NK-92 treated with Interleukin-12 subunit alpha and Interleukin-12 subunit beta, amount 100 ng/mL, for 24 hours (cell line): ENCODE data around the gene ZMAT2.
"Not testable (repeated sequence)": the region's sequence is repeated elsewhere in the genome, so short reads cannot be mapped to it uniquely, and the experiment has no call there.

Experiments used
- DNase-seq: peaks from one replicate; lab custom pipeline; 2025; lab: John Stamatoyannopoulos, UW

ZMAT2 gene

DNA sequence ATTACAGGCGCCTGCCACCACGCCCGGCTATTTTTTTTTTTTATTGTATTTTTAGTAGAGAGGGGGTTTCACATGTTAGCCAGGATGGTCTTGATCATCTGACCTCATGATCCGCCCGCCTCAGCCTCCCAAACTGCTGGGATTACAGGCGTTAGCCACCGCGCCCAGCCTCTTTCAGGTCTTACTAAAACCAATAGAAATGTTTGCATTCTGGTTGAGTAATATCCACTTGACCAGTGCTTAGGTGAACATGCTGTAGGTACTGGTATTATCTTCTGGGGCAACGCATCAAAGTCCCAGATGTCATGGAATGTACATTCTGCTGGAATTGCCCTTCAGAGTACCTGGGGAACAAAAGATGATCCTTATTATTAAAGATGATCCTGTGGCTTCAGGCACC lies 8.5 kb downstream of the ZMAT2 start:
- not testable (repeated sequence) for DNase-seq

- DNase-seq, result peak; percentile 68
Measured at GRCh38 chr5:140710899-140711552, 10.8 kb downstream of the ZMAT2 start.

GRCh38 chr5:140711794-140712193 lies 11.5 kb downstream of the ZMAT2 start:
- DNase-seq, result no peak

- no peak for DNase-seq
Measured at GRCh38 chr5:140713562-140714094, 13.4 kb downstream of the ZMAT2 start.

GRCh38 chr5:140716238-140716637 lies 16.0 kb downstream of the ZMAT2 start:
- not testable (repeated sequence) for DNase-seq

DNA sequence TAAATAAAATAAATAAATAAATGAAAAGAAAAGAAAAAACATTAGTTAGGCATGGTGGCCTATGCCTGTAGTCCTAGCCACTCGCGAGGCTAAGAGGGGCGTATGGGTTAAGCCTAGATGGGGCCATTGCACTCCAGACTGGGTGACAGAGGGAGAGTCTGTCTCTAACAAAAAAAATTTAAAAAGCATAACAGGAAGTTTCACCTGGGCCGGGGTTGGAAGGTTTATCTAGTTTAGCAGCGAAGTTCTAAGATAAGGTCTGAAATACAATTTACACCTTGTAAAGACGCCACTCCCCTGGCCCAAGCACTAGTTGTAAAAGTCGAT lies 18.0 kb downstream of the ZMAT2 start:
- no peak for DNase-seq

GRCh38 chr5:140720738-140721137 lies 20.5 kb downstream of the ZMAT2 start:
- DNase-seq, result not testable (repeated sequence)

DNA sequence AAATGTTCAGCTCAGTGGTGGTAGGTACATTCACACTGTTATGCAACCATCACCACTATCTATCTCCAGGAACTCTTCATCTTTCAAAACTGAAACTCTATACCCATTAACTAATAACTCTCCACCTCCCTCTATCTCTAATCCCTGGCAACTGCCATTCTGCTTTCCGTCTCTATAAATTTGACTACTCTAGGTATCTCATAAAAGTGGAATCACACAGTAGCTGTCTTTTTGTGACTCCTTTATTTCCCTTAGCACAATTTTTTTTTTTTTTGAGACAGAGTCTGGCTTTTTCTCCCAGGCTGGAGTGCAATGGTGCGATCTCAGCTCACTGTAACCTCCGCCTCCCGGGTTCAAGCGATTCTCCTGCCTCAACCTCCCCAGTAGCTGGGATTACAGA lies 21.1 kb downstream of the ZMAT2 start:
- DNase-seq, result not testable (repeated sequence)

GRCh38 chr5:140725799-140726471 lies 25.7 kb downstream of the ZMAT2 start:
- DNase-seq, result no peak

- no peak for DNase-seq
Measured at GRCh38 chr5:140733098-140733497, 32.9 kb downstream of the ZMAT2 start.

- DNase-seq, result no peak
Measured at GRCh38 chr5:140734354-140734753, 34.1 kb downstream of the ZMAT2 start.

- DNase-seq, result no peak
Measured at GRCh38 chr5:140737486-140737885, 37.2 kb downstream of the ZMAT2 start.

GRCh38 chr5:140741967-140742366 lies 41.7 kb downstream of the ZMAT2 start:
- DNase-seq, result no peak

GRCh38 chr5:140753561-140753960 lies 53.3 kb downstream of the ZMAT2 start:
- no peak for DNase-seq
